G401 (cell line): ENCODE measurements around the gene PEX14. TPM values are rescaled to one million over a fixed set of nuclear protein-coding genes. Genes with fewer than 3 reads are reported as not detected.
"Not testable (repeated sequence)": the region's sequence is repeated elsewhere in the genome, so short reads cannot be mapped to it uniquely, and the experiment has no call there.

ENCODE experiments used
- DNase-seq: peaks from one replicate; pipeline ENCODE4 v3.0.0-alpha.2; 2015; ENCODE audit warnings: low spot score
- in situ Hi-C: cut with HindIII; loops from 2 replicates; pipeline ENCODE4 v1.10.0; 2016; ENCODE audit warnings: low sequenced_read_pairs, mixed read lengths
- total RNA-seq: library from RNA; depleted of rRNA; stranded (reverse); fragments of >200 nt; shearing (Covaris generic); gene quantifications from 2 replicates; pipeline ENCODE4 v1.2.3, GENCODE V29; 2014

The PEX14 gene
- total RNA-seq, 1 experiment from 2014 or later: 34.7 TPM

- in situ Hi-C loops: no loop called here
- no peak for DNase-seq
These were observed 14.7 kb downstream of the PEX14 start for GRCh38 chr1:10489291-10490055.

GRCh38 chr1:10490286-10490970, 15.7 kb downstream of the PEX14 start:
- in situ Hi-C loops: no loop called here
- no peak for DNase-seq

- in situ Hi-C loops: no loop called here
- no peak for DNase-seq
These were observed 19.6 kb downstream of the PEX14 start for GRCh38 chr1:10494418-10494753.

GRCh38 chr1:10494754-10495474, 20.2 kb downstream of the PEX14 start:
- in situ Hi-C loops: no loop called here
- peak; percentile 77 for DNase-seq

- DNase-seq: no peak
These were observed 20.7 kb downstream of the PEX14 start for GRCh38 chr1:10495475-10495817.

GRCh38 chr1:10495952-10496351, 21.2 kb downstream of the PEX14 start:
- DNase-seq: no peak
- in situ Hi-C loops: no loop called here

More at GRCh38 chr1:10495475-10495817, 20.7 kb downstream of the PEX14 start:
- in situ Hi-C loops: no loop called here

GRCh38 chr1:10497109-10497508, 22.4 kb downstream of the PEX14 start:
- in situ Hi-C loops: no loop called here
- DNase-seq: no peak

GRCh38 chr1:10498231-10498630, 23.5 kb downstream of the PEX14 start:
- DNase-seq: no peak
- in situ Hi-C loops: no loop called here

GRCh38 chr1:10502206-10502605, 27.5 kb downstream of the PEX14 start:
- in situ Hi-C loops: no loop called here
- no peak for DNase-seq

GRCh38 chr1:10504249-10504648, 29.5 kb downstream of the PEX14 start:
- no peak for DNase-seq
- in situ Hi-C loops: no loop called here

- in situ Hi-C loops, DNase-seq: not testable (repeated sequence)
These were observed 31.4 kb downstream of the PEX14 start for GRCh38 chr1:10506046-10506676.

GRCh38 chr1:10506677-10507047, 31.9 kb downstream of the PEX14 start:
- no peak for DNase-seq
- in situ Hi-C loops: no loop called here

- in situ Hi-C loops: no loop called here
- DNase-seq: peak; percentile 84
These were observed 32.5 kb downstream of the PEX14 start for GRCh38 chr1:10507111-10507879.

GRCh38 chr1:10508511-10508951, 33.8 kb downstream of the PEX14 start:
- in situ Hi-C loops: no loop called here
- no peak for DNase-seq

GRCh38 chr1:10509809-10510509, 35.2 kb downstream of the PEX14 start:
- DNase-seq: no peak
- in situ Hi-C loops: no loop called here

- DNase-seq: no peak
- in situ Hi-C loops: no loop called here
These were observed 36.1 kb downstream of the PEX14 start for GRCh38 chr1:10510520-10511493.

GRCh38 chr1:10511494-10511885, 36.7 kb downstream of the PEX14 start:
- in situ Hi-C loops: no loop called here
- no peak for DNase-seq
